Measurements from ENCODE around the gene MRFAP1.

Gene MRFAP1

GRCh38 chr4:6605114-6605513 is 35.4 kb upstream of the MRFAP1 start:
- WGBS (ENCODE audit: insufficient coverage): 99% methylated on average over 8 of the region's 8 CpGs
- Histone ChIP-seq H3K27me3 (replicated peaks in 2 of 5; ENCODE audit: control insufficient read depth in 4 of 5, insufficient read depth in 5 of 5, low read length in 4 of 5) (no peaks in the 10 kb centered on the region), H3K4me3 (ENCODE audit: control insufficient read depth in 1 of 7, extremely low read depth in 1 of 7, insufficient read depth in 4 of 7, low read depth in 2 of 7, low read length in 6 of 7) (no peak overlapping the region), H3K4me1 (ENCODE audit: control extremely low read depth in 1 of 4, control insufficient read depth in 4 of 4, insufficient read depth in 4 of 4, low read length in 3 of 4) (no peaks in the 10 kb centered on the region), H3K36me3 (ENCODE audit: control insufficient read depth in 4 of 4, insufficient read depth in 4 of 4, low read length in 3 of 4) (peaks cover 18 to 88% (median 55%) of the 10 kb centered on the region in 4 experiments), H3K27ac (ENCODE audit: insufficient read depth in 1 of 2, low read depth in 1 of 2, low read length in 2 of 2, poor library complexity in 1 of 2, severe bottlenecking in 2 of 2) (no peak overlapping the region), H3K9me3 (ENCODE audit: control extremely low read depth in 1 of 5, control insufficient read depth in 4 of 5, insufficient read depth in 2 of 5, low read depth in 1 of 5, low read length in 4 of 5) (peaks cover 0 to 11% (median 8%) of the 10 kb centered on the region in 5 experiments)
- DNase-seq: no peak
- POLR2A ChIA-PET: no interaction called here
- CTCF ChIA-PET: no interaction called here

GRCh38 chr4:6605605-6606004 is 34.9 kb upstream of the MRFAP1 start:
- ChIA-PET CTCF (interaction anchor here (1.5 kb wide), 1 partner anchor 17 kb away, joined by 3 read pairs; no protein-coding TSS in a partner anchor), POLR2A (no interaction called here)
- Histone ChIP-seq H3K4me1 (ENCODE audit: control extremely low read depth in 1 of 4, control insufficient read depth in 4 of 4, insufficient read depth in 4 of 4, low read length in 3 of 4) (no peaks in the 10 kb centered on the region), H3K36me3 (ENCODE audit: control insufficient read depth in 4 of 4, insufficient read depth in 4 of 4, low read length in 3 of 4) (peaks cover 18 to 87% (median 53%) of the 10 kb centered on the region in 4 experiments), H3K9me3 (ENCODE audit: control extremely low read depth in 1 of 5, control insufficient read depth in 4 of 5, insufficient read depth in 2 of 5, low read depth in 1 of 5, low read length in 4 of 5) (peaks cover 0 to 11% (median 8%) of the 10 kb centered on the region in 5 experiments), H3K27ac (ENCODE audit: insufficient read depth in 1 of 2, low read depth in 1 of 2, low read length in 2 of 2, poor library complexity in 1 of 2, severe bottlenecking in 2 of 2) (no peak overlapping the region), H3K4me3 (ENCODE audit: control insufficient read depth in 1 of 7, extremely low read depth in 1 of 7, insufficient read depth in 4 of 7, low read depth in 2 of 7, low read length in 6 of 7) (no peak overlapping the region), H3K27me3 (replicated peaks in 2 of 5; ENCODE audit: control insufficient read depth in 4 of 5, insufficient read depth in 5 of 5, low read length in 4 of 5) (no peaks in the 10 kb centered on the region)
- 100% methylated on average over 2 of the region's 2 CpGs for WGBS (ENCODE audit: insufficient coverage)
- no peak for DNase-seq

- CTCF ChIA-PET: interaction anchor here (0.7 to 1.5 kb wide), 2 partner anchors 18 to 25 kb away, joined by 3 read pairs; no protein-coding TSS in a partner anchor
- H3K36me3 ChIP-seq (ENCODE audit: control insufficient read depth in 4 of 4, insufficient read depth in 4 of 4, low read length in 3 of 4): peaks cover 18 to 91% (median 55%) of the 10 kb centered on the region in 4 experiments
- DNase-seq: no peak
- H3K27ac ChIP-seq (ENCODE audit: insufficient read depth in 1 of 2, low read depth in 1 of 2, low read length in 2 of 2, poor library complexity in 1 of 2, severe bottlenecking in 2 of 2): no peak overlapping the region
- H3K9me3 ChIP-seq (ENCODE audit: control extremely low read depth in 1 of 5, control insufficient read depth in 4 of 5, insufficient read depth in 2 of 5, low read depth in 1 of 5, low read length in 4 of 5): peaks cover 0 to 11% (median 8%) of the 10 kb centered on the region in 5 experiments
- no peaks in the 10 kb centered on the region for H3K27me3 ChIP-seq (replicated peaks in 2 of 5; ENCODE audit: control insufficient read depth in 4 of 5, insufficient read depth in 5 of 5, low read length in 4 of 5)
- no peaks in the 10 kb centered on the region for H3K4me1 ChIP-seq (ENCODE audit: control extremely low read depth in 1 of 4, control insufficient read depth in 4 of 4, insufficient read depth in 4 of 4, low read length in 3 of 4)
- WGBS (ENCODE audit: insufficient coverage): 94% methylated on average over 10 of the region's 10 CpGs
- POLR2A ChIA-PET: no interaction called here
- no peak overlapping the region for H3K4me3 ChIP-seq (ENCODE audit: control insufficient read depth in 1 of 7, extremely low read depth in 1 of 7, insufficient read depth in 4 of 7, low read depth in 2 of 7, low read length in 6 of 7)
These were observed 33.8 kb upstream of the MRFAP1 start for GRCh38 chr4:6606465-6607235.

GRCh38 chr4:6607368-6608055 is 33.0 kb upstream of the MRFAP1 start:
- ChIA-PET CTCF (interaction anchor here (1.5 kb wide), 1 partner anchor 19 kb away, joined by 3 read pairs; no protein-coding TSS in a partner anchor), POLR2A (no interaction called here)
- DNase-seq: no peak
- 100% methylated on average over 10 of the region's 13 CpGs for WGBS (ENCODE audit: insufficient coverage)
- Histone ChIP-seq H3K27ac (ENCODE audit: insufficient read depth in 1 of 2, low read depth in 1 of 2, low read length in 2 of 2, poor library complexity in 1 of 2, severe bottlenecking in 2 of 2) (no peak overlapping the region), H3K36me3 (ENCODE audit: control insufficient read depth in 4 of 4, insufficient read depth in 4 of 4, low read length in 3 of 4) (peaks cover 18 to 91% (median 57%) of the 10 kb centered on the region in 4 experiments), H3K4me3 (ENCODE audit: control insufficient read depth in 1 of 7, extremely low read depth in 1 of 7, insufficient read depth in 4 of 7, low read depth in 2 of 7, low read length in 6 of 7) (no peak overlapping the region), H3K27me3 (replicated peaks in 2 of 5; ENCODE audit: control insufficient read depth in 4 of 5, insufficient read depth in 5 of 5, low read length in 4 of 5) (no peaks in the 10 kb centered on the region), H3K4me1 (ENCODE audit: control extremely low read depth in 1 of 4, control insufficient read depth in 4 of 4, insufficient read depth in 4 of 4, low read length in 3 of 4) (no peaks in the 10 kb centered on the region), H3K9me3 (ENCODE audit: control extremely low read depth in 1 of 5, control insufficient read depth in 4 of 5, insufficient read depth in 2 of 5, low read depth in 1 of 5, low read length in 4 of 5) (peaks cover 0 to 11% (median 8%) of the 10 kb centered on the region in 5 experiments)

- Histone ChIP-seq H3K36me3 (ENCODE audit: control insufficient read depth in 4 of 4, insufficient read depth in 4 of 4, low read length in 3 of 4) (peaks cover 18 to 83% (median 56%) of the 10 kb centered on the region in 4 experiments), H3K9me3 (ENCODE audit: control extremely low read depth in 1 of 5, control insufficient read depth in 4 of 5, insufficient read depth in 2 of 5, low read depth in 1 of 5, low read length in 4 of 5) (peaks cover 0 to 11% (median 8%) of the 10 kb centered on the region in 5 experiments), H3K4me1 (ENCODE audit: control extremely low read depth in 1 of 4, control insufficient read depth in 4 of 4, insufficient read depth in 4 of 4, low read length in 3 of 4) (no peaks in the 10 kb centered on the region), H3K4me3 (ENCODE audit: control insufficient read depth in 1 of 7, extremely low read depth in 1 of 7, insufficient read depth in 4 of 7, low read depth in 2 of 7, low read length in 6 of 7) (no peak overlapping the region), H3K27me3 (replicated peaks in 2 of 5; ENCODE audit: control insufficient read depth in 4 of 5, insufficient read depth in 5 of 5, low read length in 4 of 5) (no peaks in the 10 kb centered on the region), H3K27ac (ENCODE audit: insufficient read depth in 1 of 2, low read depth in 1 of 2, low read length in 2 of 2, poor library complexity in 1 of 2, severe bottlenecking in 2 of 2) (no peak overlapping the region)
- CTCF ChIA-PET: no interaction called here
- DNase-seq: no peak
- POLR2A ChIA-PET: no interaction called here
- 96% methylated on average over 26 of the region's 28 CpGs for WGBS (ENCODE audit: insufficient coverage)
These were observed 31.6 kb upstream of the MRFAP1 start for GRCh38 chr4:6608758-6609414.

GRCh38 chr4:6609415-6610079 is 30.9 kb upstream of the MRFAP1 start:
- Histone ChIP-seq H3K9me3 (ENCODE audit: control extremely low read depth in 1 of 5, control insufficient read depth in 4 of 5, insufficient read depth in 2 of 5, low read depth in 1 of 5, low read length in 4 of 5) (peaks cover 0 to 9% (median 8%) of the 10 kb centered on the region in 5 experiments), H3K27me3 (replicated peaks in 2 of 5; ENCODE audit: control insufficient read depth in 4 of 5, insufficient read depth in 5 of 5, low read length in 4 of 5) (no peaks in the 10 kb centered on the region), H3K36me3 (ENCODE audit: control insufficient read depth in 4 of 4, insufficient read depth in 4 of 4, low read length in 3 of 4) (peaks cover 21 to 84% (median 52%) of the 10 kb centered on the region in 4 experiments), H3K4me1 (ENCODE audit: control extremely low read depth in 1 of 4, control insufficient read depth in 4 of 4, insufficient read depth in 4 of 4, low read length in 3 of 4) (no peaks in the 10 kb centered on the region), H3K4me3 (ENCODE audit: control insufficient read depth in 1 of 7, extremely low read depth in 1 of 7, insufficient read depth in 4 of 7, low read depth in 2 of 7, low read length in 6 of 7) (no peak overlapping the region), H3K27ac (ENCODE audit: insufficient read depth in 1 of 2, low read depth in 1 of 2, low read length in 2 of 2, poor library complexity in 1 of 2, severe bottlenecking in 2 of 2) (no peak overlapping the region)
- no peak for DNase-seq
- ChIA-PET POLR2A (no interaction called here), CTCF (no interaction called here)
- 98% methylated on average over 24 of the region's 26 CpGs for whole genome bisulfite sequencing (ENCODE audit: insufficient coverage)
